HepG2 (cell line): ENCODE results near the gene YTHDF1. TPM values are rescaled to one million over a fixed set of nuclear protein-coding genes. Genes with fewer than 3 reads are reported as not detected.
A peak's percentile ranks its signal among the peaks of the same experiment; 100 is the strongest.

Experiments used
- ARNT2 ChIP-seq: sonication (generic); formaldehyde crosslinking; IDR thresholded peaks from 2 replicates; pipeline ENCODE4 v1.8.0; 2022; ENCODE audit warnings: mild to moderate bottlenecking, low read depth, missing genetic modification reagents, moderate library complexity
- BATF2 ChIP-seq: sonication (generic); formaldehyde crosslinking; IDR thresholded peaks from 2 replicates; pipeline ENCODE4 v1.8.0; 2022; ENCODE audit warnings: mild to moderate bottlenecking, missing genetic modification reagents, moderate library complexity
- CBX1 ChIP-seq: IDR thresholded peaks from one replicate; pipeline ENCODE4 v1.6.1; 2016; ENCODE audit warnings: antibody characterized with exemption, low read depth
- DMAP1 ChIP-seq: IDR thresholded peaks from 2 replicates; pipeline ENCODE4 v1.6.1; 2016
- FIP1L1 ChIP-seq: fragments of 200-400 bp; formaldehyde crosslinking; IDR thresholded peaks from 2 replicates; pipeline ENCODE4 v1.6.1; 2018; ENCODE audit warnings: low read depth, mild to moderate bottlenecking, low read length, moderate library complexity, borderline replicate concordance; ENCODE audit not compliant: insufficient read depth
- FOXK1 ChIP-seq: sonication (generic); formaldehyde crosslinking; IDR thresholded peaks from 2 replicates; pipeline ENCODE4 v1.4.0; 2020; ENCODE audit warnings: low read depth, missing genetic modification reagents, borderline replicate concordance
- HNF1A ChIP-seq, 2 experiments: sonication (generic) in 1 of 2; formaldehyde crosslinking in 1 of 2; IDR thresholded peaks; 2 replicates each; pipeline versions ENCODE4 v1.4.0 to v1.6.1; 2016 to 2020; ENCODE audit warnings: borderline replicate concordance in 1 of 2, low read depth in 1 of 2, mild to moderate bottlenecking in 1 of 2, missing genetic modification reagents in 1 of 2
- MLXIP ChIP-seq: sonication (generic); formaldehyde crosslinking; IDR thresholded peaks from 2 replicates; pipeline ENCODE4 v1.9.0; 2021; ENCODE audit warnings: missing genetic modification reagents, borderline replicate concordance
- NFE2L1 ChIP-seq: sonication (generic); formaldehyde crosslinking; IDR thresholded peaks from 2 replicates; pipeline ENCODE4 v1.4.0; 2020; ENCODE audit warnings: missing genetic modification reagents, mild to moderate bottlenecking, borderline replicate concordance
- NR0B2 ChIP-seq: sonication (generic); formaldehyde crosslinking; IDR thresholded peaks from 2 replicates; pipeline ENCODE4 v1.4.0; 2020; ENCODE audit warnings: mild to moderate bottlenecking, missing genetic modification reagents
- POLR2AphosphoS5 ChIP-seq: IDR thresholded peaks from 2 replicates; pipeline ENCODE4 v1.6.1; 2012; ENCODE audit warnings: low read depth, low read length
- ZNF17 ChIP-seq: sonication (generic); formaldehyde crosslinking; IDR thresholded peaks from 2 replicates; pipeline ENCODE4 v1.5.0; 2020; ENCODE audit warnings: mild to moderate bottlenecking, missing genetic modification reagents
- ZNF280D ChIP-seq: sonication (generic); formaldehyde crosslinking; IDR thresholded peaks from 2 replicates; pipeline ENCODE4 v1.5.1; 2020; ENCODE audit warnings: mild to moderate bottlenecking, missing genetic modification reagents
- ZNF33B ChIP-seq: sonication (generic); formaldehyde crosslinking; IDR thresholded peaks from 2 replicates; pipeline ENCODE4 v1.5.1; 2020; ENCODE audit warnings: mild to moderate bottlenecking, missing genetic modification reagents
- ZNF713 ChIP-seq: sonication (generic); formaldehyde crosslinking; IDR thresholded peaks from 2 replicates; pipeline ENCODE4 v1.4.0; 2020; ENCODE audit warnings: mild to moderate bottlenecking, missing genetic modification reagents
- ZNF724P ChIP-seq: sonication (generic); formaldehyde crosslinking; IDR thresholded peaks from 2 replicates; pipeline ENCODE4 v1.8.0; 2022; ENCODE audit warnings: missing genetic modification reagents, borderline replicate concordance
- polyA plus RNA-seq, 8 experiments: library from polyadenylated mRNA; depleted of rRNA in 3 of 8; stranded (reverse) in 7 of 8; unstranded in 1 of 8; fragments of >200 nt; fragmentation: Illumina TruSeq in 4 of 8; extraction: Trizol in 4 of 8; gene quantifications; 2 replicates each; pipeline versions ENCODE4 v1.2.1 to v1.2.3, GENCODE V29; 2011 to 2016; ENCODE audit warnings: low read depth in 4 of 8, missing spikeins in 1 of 8, mixed read lengths in 1 of 8; ENCODE audit not compliant: insufficient read depth in 1 of 8
- total RNA-seq, 5 experiments: library from RNA; depleted of rRNA; stranded (reverse); fragments of >200 nt; fragmentation: Illumina TruSeq; extraction: Trizol; gene quantifications; 2 replicates each; pipeline ENCODE4 v1.2.3, GENCODE V29; 2016; ENCODE audit warnings: low read depth in 1 of 5

The YTHDF1 gene
- total and polyA plus RNA-seq, 2 of the 13 experiments (the other 11 are each of a cell fraction or from before 2014, with no cell fraction given): 34.5 to 37.7 TPM

GRCh38 chr20:63216041-63216848, at the start of gene YTHDF1 (continued):
- TF ChIP-seq ZNF280D (CRISPR knock-in tag) (peak; percentile 86; the same call in 1 of the 2 replicates), ZNF713 (no peak), BATF2 (CRISPR knock-in tag) (peak; percentile 86), ZNF33B (CRISPR knock-in tag) (no peak; the same call in none of the 2 replicates), FOXK1 (peak; percentile 65; the same call in 1 of the 2 replicates), CBX1 (peak; percentile 86), ARNT2 (CRISPR knock-in tag) (peak; percentile 97), MLXIP (CRISPR knock-in tag) (peak; percentile 72; the same call in 1 of the 2 replicates), ZNF724P (CRISPR knock-in tag) (peak; percentile 97), NFE2L1 (CRISPR knock-in tag) (peak; percentile 20; the same call in 1 of the 2 replicates), FIP1L1 (no peak), NR0B2 (peak; percentile 98), DMAP1 (peak; percentile 91), ZNF17 (CRISPR knock-in tag) (no peak), HNF1A (IDR thresholded peaks at IDR 0.05; ENCODE audit: low read depth) (no peak), HNF1A (CRISPR knock-in tag; IDR thresholded peaks at IDR 0.05; ENCODE audit: borderline replicate concordance) (peak; percentile 92), POLR2AphosphoS5 (peak; percentile 85)
